SJSA1 (cell line): ENCODE measurements around the gene CACNA1C. TPM values are rescaled to one million over a fixed set of nuclear protein-coding genes. Genes with fewer than 3 reads are reported as not detected.

ENCODE experiments used
- DNase-seq, 2 experiments: peaks; one replicate each; pipeline ENCODE4 v3.0.0-alpha.2; 2015 to 2020; ENCODE audit warnings: low spot score in 2 of 2, low read depth in 1 of 2
- H3K27ac ChIP-seq: fragments of 250-450 bp; sonication (Bioruptor Pico); 2 replicates; pipeline ENCODE4 v1.5.1; 2020; ENCODE audit warnings: mild to moderate bottlenecking, moderate library complexity
- H3K27me3 ChIP-seq: fragments of 250-450 bp; sonication (Bioruptor Pico); replicated peaks from 2 replicates; pipeline ENCODE4 v1.5.1; 2020; ENCODE audit warnings: mild to moderate bottlenecking, moderate library complexity
- H3K36me3 ChIP-seq: fragments of 250-450 bp; sonication (Bioruptor Pico); 2 replicates; pipeline ENCODE4 v1.5.1; 2020; ENCODE audit warnings: mild to moderate bottlenecking
- H3K4me1 ChIP-seq: fragments of 250-450 bp; sonication (Bioruptor Pico); replicated peaks from 2 replicates; pipeline ENCODE4 v1.6.1; 2021; ENCODE audit warnings: mild to moderate bottlenecking
- H3K4me3 ChIP-seq: fragments of 250-450 bp; sonication (Bioruptor Pico); 2 replicates; pipeline ENCODE4 v1.5.1; 2020; ENCODE audit warnings: mild to moderate bottlenecking
- H3K9me3 ChIP-seq: fragments of 250-450 bp; sonication (Bioruptor Pico); replicated peaks from 2 replicates; pipeline ENCODE4 v1.5.1; 2020; ENCODE audit warnings: mild to moderate bottlenecking
- total RNA-seq: library from RNA; depleted of rRNA; stranded (reverse); fragments of >200 nt; shearing (Covaris generic); gene quantifications from 2 replicates; pipeline ENCODE4 v1.2.3, GENCODE V29; 2014

The CACNA1C gene
- total RNA-seq, 1 experiment from 2014 or later, result 6.1 TPM

- DNase-seq, result no peak
- peak overlapping the region; percentile 16 for H3K27ac ChIP-seq
- no peak overlapping the region for H3K4me3 ChIP-seq
- no peaks in the 10 kb centered on the region for H3K27me3 ChIP-seq
- H3K4me1 ChIP-seq, result peaks cover 45% of the 10 kb centered on the region
- H3K9me3 ChIP-seq, result no peaks in the 10 kb centered on the region
- H3K36me3 ChIP-seq, result no peaks in the 10 kb centered on the region
Measured at GRCh38 chr12:2154521-2154920, 101.7 kb downstream of the CACNA1C start.

DNA sequence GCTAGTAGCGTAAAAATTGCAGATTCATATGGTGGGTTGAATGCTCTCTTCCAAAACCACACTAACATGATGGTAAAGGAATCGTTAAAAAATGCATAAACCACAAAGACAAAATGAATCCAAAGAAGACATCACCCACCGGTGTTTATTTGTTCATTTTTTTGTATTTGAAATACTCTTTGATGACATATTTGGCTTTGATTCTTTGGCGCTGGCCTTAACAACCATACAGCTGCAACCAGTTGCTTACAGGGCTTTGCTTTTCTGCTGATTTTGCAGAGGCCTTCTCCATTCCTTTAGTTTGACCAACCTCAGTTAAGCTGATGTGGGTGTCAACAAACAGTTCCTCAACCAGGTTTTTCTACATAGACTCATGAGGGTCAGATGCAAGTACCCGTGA is 103.5 kb downstream of the CACNA1C start:
- DNase-seq, result peak in 1 of 2 experiments; percentile 62
- Histone ChIP-seq H3K27ac (peak overlapping the region; percentile 43), H3K27me3 (no peaks in the 10 kb centered on the region), H3K4me1 (peaks cover 55% of the 10 kb centered on the region), H3K36me3 (no peaks in the 10 kb centered on the region), H3K9me3 (no peaks in the 10 kb centered on the region), H3K4me3 (no peak overlapping the region)

DNA sequence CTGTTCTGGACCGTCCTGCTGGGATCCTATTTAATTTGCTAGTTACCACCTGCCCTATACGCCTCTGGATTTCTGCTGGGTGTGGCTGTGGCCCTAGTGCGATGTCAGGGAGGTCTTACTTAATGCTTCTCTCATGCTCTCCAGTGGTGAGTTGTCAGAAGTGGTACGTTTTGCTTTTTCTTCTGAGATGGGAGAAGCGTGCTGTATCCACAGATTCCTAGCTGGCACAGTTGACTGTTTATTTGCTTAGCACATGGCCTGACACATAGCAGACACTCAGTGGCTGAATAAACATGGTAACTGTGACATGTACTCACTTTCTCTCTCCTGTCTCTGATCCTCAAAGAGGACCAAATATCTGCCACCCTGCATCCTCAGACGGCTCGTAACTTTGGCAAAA is 107.3 kb downstream of the CACNA1C start:
- Histone ChIP-seq H3K36me3 (no peaks in the 10 kb centered on the region), H3K9me3 (no peaks in the 10 kb centered on the region), H3K4me1 (peaks cover 30% of the 10 kb centered on the region), H3K27me3 (no peaks in the 10 kb centered on the region), H3K27ac (no peak overlapping the region), H3K4me3 (no peak overlapping the region)
- DNase-seq, result peak in 1 of 2 experiments; percentile 69

DNA sequence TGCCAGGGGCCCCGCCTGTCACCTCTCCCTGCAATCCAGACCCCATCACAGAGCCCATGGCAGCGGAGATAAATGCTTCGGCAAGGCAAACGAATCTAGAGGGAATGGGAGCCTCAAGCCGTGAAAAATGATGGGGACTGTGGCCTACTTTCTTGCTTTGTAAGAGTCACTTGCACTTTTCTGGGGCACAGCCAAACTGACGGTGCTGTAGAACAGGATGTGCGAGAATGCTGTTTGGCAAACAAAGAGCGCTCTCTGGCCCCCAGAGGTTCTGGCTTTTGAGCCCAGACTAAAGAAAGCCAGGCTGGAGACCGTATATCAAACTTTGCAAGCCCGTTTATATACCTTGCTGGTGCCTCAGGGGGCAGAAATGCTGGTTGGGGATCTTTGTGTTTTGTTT is 108.7 kb downstream of the CACNA1C start:
- no peaks in the 10 kb centered on the region for H3K9me3 ChIP-seq
- H3K4me3 ChIP-seq, result no peak overlapping the region
- H3K27me3 ChIP-seq, result no peaks in the 10 kb centered on the region
- no peaks in the 10 kb centered on the region; the same call in 1 of the 2 replicates for H3K36me3 ChIP-seq
- peaks cover 16% of the 10 kb centered on the region for H3K4me1 ChIP-seq
- no peak overlapping the region for H3K27ac ChIP-seq
- no peak for DNase-seq

DNA sequence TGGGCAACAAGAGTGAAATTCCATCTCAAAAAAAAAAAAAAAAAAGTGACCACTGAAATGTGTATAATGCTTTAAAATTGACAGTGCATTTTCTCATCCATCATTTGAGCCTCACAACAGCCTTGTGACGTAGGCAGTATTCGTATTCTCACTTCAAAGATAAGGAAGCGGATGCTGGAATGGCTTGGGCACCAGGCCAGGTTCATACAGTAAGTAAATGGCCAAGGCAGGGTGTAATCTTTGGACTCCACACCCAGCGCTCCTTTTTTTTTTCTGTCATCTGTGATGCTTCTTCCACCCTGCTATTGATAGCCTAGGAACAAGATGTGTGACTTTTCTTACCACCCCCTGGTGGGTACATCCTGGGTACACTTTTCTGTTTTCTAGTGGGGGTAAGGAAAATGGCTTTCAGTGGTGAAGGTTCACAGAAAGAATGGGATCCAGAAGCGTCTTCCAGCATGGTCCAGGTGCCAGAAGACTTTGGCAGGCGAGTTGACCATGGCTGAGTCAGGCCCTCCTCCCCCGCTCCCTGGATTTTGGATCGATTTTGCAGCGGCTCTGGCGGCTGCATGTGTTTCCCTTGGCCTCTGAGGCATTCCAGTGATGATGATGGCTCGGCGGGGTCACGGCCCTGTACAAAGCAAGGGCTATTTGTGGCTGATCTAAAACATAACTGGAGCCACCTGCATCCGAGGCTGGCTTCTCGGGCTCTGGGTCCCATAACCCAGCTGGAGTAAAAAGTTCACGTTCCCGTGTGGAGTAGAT is 110.6 kb downstream of the CACNA1C start:
- Histone ChIP-seq H3K36me3 (peaks cover 5% of the 10 kb centered on the region; the same call in 1 of the 2 replicates), H3K27me3 (no peaks in the 10 kb centered on the region), H3K4me3 (no peak overlapping the region), H3K9me3 (0 out of 2 replicates have a peak, but pooled peaks cover 4% of the 10 kb centered on the region), H3K4me1 (peaks cover 10% of the 10 kb centered on the region), H3K27ac (no peak overlapping the region)
- no peak for DNase-seq

DNA sequence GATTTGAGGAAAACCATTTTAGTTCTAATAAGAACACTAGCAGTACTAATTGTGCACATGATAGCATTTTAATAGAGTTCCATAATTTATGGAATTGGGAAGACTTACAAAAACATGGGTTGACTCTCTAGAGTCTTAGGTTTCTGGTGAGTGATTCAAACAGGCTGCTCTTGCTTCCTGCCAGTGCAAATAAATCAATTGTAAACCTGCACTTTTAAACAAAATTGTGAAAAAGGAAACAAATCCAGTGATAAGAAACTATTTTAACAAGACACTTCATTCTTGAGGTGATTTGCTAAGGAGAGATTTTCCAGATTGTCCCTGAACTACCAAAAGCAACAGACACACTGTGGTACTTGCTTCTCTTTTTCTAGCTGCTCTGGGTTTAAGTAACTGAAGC is 112.2 kb downstream of the CACNA1C start:
- H3K9me3 ChIP-seq, result 0 out of 2 replicates have a peak, but pooled peaks cover 4% of the 10 kb centered on the region
- DNase-seq, result no peak
- H3K4me1 ChIP-seq, result peaks cover 5% of the 10 kb centered on the region
- no peaks in the 10 kb centered on the region for H3K27me3 ChIP-seq
- peaks cover 5% of the 10 kb centered on the region; the same call in 1 of the 2 replicates for H3K36me3 ChIP-seq
- no peak overlapping the region for H3K4me3 ChIP-seq
- H3K27ac ChIP-seq, result no peak overlapping the region

DNA sequence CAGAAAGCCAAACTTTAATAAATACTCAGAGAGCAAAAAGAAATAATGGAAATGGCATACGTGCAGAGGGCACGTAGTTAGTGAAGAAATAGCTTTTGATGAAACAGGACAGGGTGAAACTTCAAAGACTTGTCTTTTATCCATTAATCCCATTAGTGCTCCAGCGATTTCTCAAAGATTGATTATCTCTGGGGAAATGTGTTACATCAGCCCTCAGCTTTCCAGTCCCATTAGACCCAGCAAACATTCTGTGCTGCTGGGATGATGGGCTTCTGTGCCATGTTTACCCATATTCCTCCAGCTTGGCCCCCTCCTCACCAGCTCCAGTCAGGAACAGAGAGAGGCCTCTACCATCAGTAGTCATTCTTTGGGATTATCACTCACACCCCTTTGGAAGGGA is 113.1 kb downstream of the CACNA1C start:
- Histone ChIP-seq H3K4me3 (no peak overlapping the region), H3K27ac (no peak overlapping the region)

GRCh38 chr12:2166696-2167095 is 113.9 kb downstream of the CACNA1C start:
- Histone ChIP-seq H3K9me3 (0 out of 2 replicates have a peak, but pooled peaks cover 4% of the 10 kb centered on the region), H3K27ac (no peak overlapping the region), H3K27me3 (no peaks in the 10 kb centered on the region), H3K4me1 (no peaks in the 10 kb centered on the region), H3K36me3 (peaks cover 5% of the 10 kb centered on the region; the same call in 1 of the 2 replicates), H3K4me3 (no peak overlapping the region)
- DNase-seq, result no peak

More for the DNA sequence above, 113.1 kb downstream of the CACNA1C start:
- Histone ChIP-seq H3K36me3 (peaks cover 5% of the 10 kb centered on the region; the same call in 1 of the 2 replicates), H3K4me1 (no peaks in the 10 kb centered on the region), H3K9me3 (0 out of 2 replicates have a peak, but pooled peaks cover 4% of the 10 kb centered on the region), H3K27me3 (no peaks in the 10 kb centered on the region)
- no peak for DNase-seq

GRCh38 chr12:2167231-2167630 is 114.4 kb downstream of the CACNA1C start:
- 0 out of 2 replicates have a peak, but pooled peaks cover 4% of the 10 kb centered on the region for H3K9me3 ChIP-seq
- no peak overlapping the region for H3K4me3 ChIP-seq
- no peaks in the 10 kb centered on the region for H3K27me3 ChIP-seq
- H3K4me1 ChIP-seq, result no peaks in the 10 kb centered on the region
- no peak overlapping the region for H3K27ac ChIP-seq
- H3K36me3 ChIP-seq, result peaks cover 5% of the 10 kb centered on the region; the same call in 1 of the 2 replicates
- no peak for DNase-seq

DNA sequence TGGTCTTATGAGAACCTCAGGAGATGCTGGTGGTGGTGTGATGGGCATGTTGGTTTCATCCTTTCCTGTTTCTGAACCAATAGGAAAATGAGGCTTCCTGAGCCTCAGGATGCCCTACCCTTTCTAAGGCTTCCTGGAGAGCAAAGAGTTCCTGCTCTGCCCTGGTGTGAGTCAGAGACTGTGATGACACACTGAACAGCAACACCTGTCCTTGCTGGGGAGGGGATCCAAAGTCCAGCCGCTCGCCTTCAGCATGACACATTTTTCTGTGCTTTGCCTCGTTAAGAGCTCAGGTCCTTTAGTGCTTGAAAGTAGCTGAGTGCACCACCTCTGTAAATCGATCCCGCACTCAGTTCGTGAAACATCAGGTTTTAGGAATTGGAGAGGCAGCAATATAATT is 116.0 kb downstream of the CACNA1C start:
- Histone ChIP-seq H3K9me3 (0 out of 2 replicates have a peak, but pooled peaks cover 4% of the 10 kb centered on the region), H3K27ac (no peak overlapping the region), H3K4me1 (no peaks in the 10 kb centered on the region), H3K36me3 (peaks cover 5% of the 10 kb centered on the region; the same call in 1 of the 2 replicates), H3K27me3 (no peaks in the 10 kb centered on the region), H3K4me3 (no peak overlapping the region)
- DNase-seq, result no peak

- Histone ChIP-seq H3K27ac (no peak overlapping the region), H3K4me3 (no peak overlapping the region), H3K36me3 (peaks cover 5% of the 10 kb centered on the region; the same call in 1 of the 2 replicates), H3K9me3 (0 out of 2 replicates have a peak, but pooled peaks cover 4% of the 10 kb centered on the region), H3K27me3 (no peaks in the 10 kb centered on the region), H3K4me1 (no peaks in the 10 kb centered on the region)
- no peak for DNase-seq
Measured at GRCh38 chr12:2169489-2169888, 116.7 kb downstream of the CACNA1C start.

- Histone ChIP-seq H3K27me3 (no peaks in the 10 kb centered on the region), H3K27ac (no peak overlapping the region), H3K36me3 (peaks cover 5% of the 10 kb centered on the region; the same call in 1 of the 2 replicates), H3K9me3 (0 out of 2 replicates have a peak, but pooled peaks cover 4% of the 10 kb centered on the region), H3K4me1 (no peaks in the 10 kb centered on the region), H3K4me3 (no peak overlapping the region)
- no peak for DNase-seq
Measured at GRCh38 chr12:2169940-2170339, 117.2 kb downstream of the CACNA1C start.

DNA sequence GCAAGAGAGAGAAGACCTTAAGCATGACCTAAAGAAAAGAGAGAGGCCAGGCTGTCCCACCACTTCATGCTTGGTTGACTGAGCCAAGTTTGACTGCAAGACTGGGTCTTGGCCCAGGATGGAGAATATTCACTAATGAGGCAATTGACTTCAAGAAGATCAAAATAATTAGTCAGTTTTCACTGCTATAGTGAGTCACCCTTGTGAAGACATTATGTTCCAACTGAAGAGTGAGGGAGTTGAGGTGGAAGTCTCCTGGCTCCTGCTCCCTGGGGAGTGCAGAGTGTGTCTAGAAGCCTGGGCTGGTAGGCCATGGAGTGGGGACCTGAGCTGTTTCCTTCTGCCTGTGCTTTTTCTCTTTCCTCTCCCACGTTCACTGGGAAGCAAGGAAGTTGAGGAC is 117.6 kb downstream of the CACNA1C start:
- Histone ChIP-seq H3K4me3 (no peak overlapping the region), H3K4me1 (no peaks in the 10 kb centered on the region), H3K9me3 (0 out of 2 replicates have a peak, but pooled peaks cover 4% of the 10 kb centered on the region), H3K27ac (no peak overlapping the region), H3K27me3 (no peaks in the 10 kb centered on the region), H3K36me3 (peaks cover 5% of the 10 kb centered on the region; the same call in 1 of the 2 replicates)
- no peak for DNase-seq
